ENCODE measurements around the gene RXRB. TPM values are rescaled to one million over a fixed set of nuclear protein-coding genes. Genes with fewer than 3 reads are reported as not detected.
A peak's percentile ranks its signal among the peaks of the same experiment; 100 is the strongest.

RXRB gene
- total and polyA plus RNA-seq, 2 of the 8 experiments (the other 6 are each of a cell fraction or from before 2014, with no cell fraction given): 13.0 to 18.1 TPM

GRCh38 chr6:33213989-33214335 is 13.5 kb upstream of the RXRB start:
- Histone ChIP-seq H3K9ac (replicated peaks in 1 of 4; ENCODE audit: extremely low read depth in 1 of 4, low read depth in 3 of 4, low read length in 3 of 4) (peak overlapping the region in 1 of 4 experiments; percentile 43; a peak in 1 of 7 replicates), H2BK12ac (ENCODE audit: low read depth, low read length) (no peak overlapping the region), H2BK15ac (ENCODE audit: low read length) (no peak overlapping the region), H3K9me3 (ENCODE audit: insufficient read depth in 2 of 2, low read depth in 1 of 2, low read length in 1 of 2) (no peaks in the 10 kb centered on the region), H4K5ac (ENCODE audit: insufficient read length, low read depth, low read length) (no peak overlapping the region), H3K36me3 (ENCODE audit: control insufficient read depth in 2 of 4, insufficient read depth in 4 of 4, low read length in 3 of 4) (peaks cover 2 to 7% (median 4%) of the 10 kb centered on the region in 4 experiments; a peak in 3 of 8 replicates), H2BK5ac (ENCODE audit: low read depth, low read length) (no peak overlapping the region), H3K79me1 (ENCODE audit: low read depth, low read length) (no peaks in the 10 kb centered on the region; the same call in 1 of the 2 replicates), H4K8ac (ENCODE audit: extremely low read depth, insufficient read depth, low read length) (no peak overlapping the region), H3K4me2 (ENCODE audit: insufficient read depth in 1 of 2, low read depth in 2 of 2, low read length in 2 of 2) (peak overlapping the region; percentile 83 to 95), H3K14ac (ENCODE audit: insufficient read length) (no peak overlapping the region), H3K4ac (replicated peaks; ENCODE audit: insufficient read length, low read depth, low read length) (no peak overlapping the region), H3K23me2 (ENCODE audit: low read depth, low read length) (peaks cover 11% of the 10 kb centered on the region; the same call in 1 of the 2 replicates), H2BK120ac (replicated peaks; ENCODE audit: low read depth, low read length) (no peak overlapping the region), H4K20me1 (replicated peaks in 1 of 2; ENCODE audit: control insufficient read depth in 1 of 2, insufficient read depth in 2 of 2, low read length in 2 of 2) (peaks cover 2 to 14% of the 10 kb centered on the region in 2 experiments), H3K27ac (ENCODE audit: low read depth, low read length) (no peak overlapping the region), H3K23ac (ENCODE audit: insufficient read length) (no peak overlapping the region), H3K56ac (replicated peaks; ENCODE audit: insufficient read length, low read depth, low read length) (no peak overlapping the region), H3K4me1 (replicated peaks in 1 of 4; ENCODE audit: control insufficient read depth in 3 of 4, insufficient read depth in 4 of 4, low read length in 3 of 4) (peaks cover 0 to 13% (median 3%) of the 10 kb centered on the region in 4 experiments; a peak in 6 of 7 replicates), H3K4me3 (ENCODE audit: extremely low read depth in 1 of 4, insufficient read depth in 2 of 4, low read depth in 3 of 4, low read length in 4 of 4) (peak overlapping the region in 3 of 4 experiments; percentile 50 to 72 (median 70); a peak in 7 of 8 replicates), H3K18ac (ENCODE audit: extremely low read depth, low read length) (no peak overlapping the region; the same call in 1 of the 2 replicates), H3K79me2 (ENCODE audit: control insufficient read depth in 1 of 2, insufficient read depth in 2 of 2, low read length in 2 of 2) (no peaks in the 10 kb centered on the region), H4K91ac (replicated peaks; ENCODE audit: insufficient read length, low read length) (no peak overlapping the region), H3K27me3 (replicated peaks in 1 of 4; ENCODE audit: control insufficient read depth in 3 of 4, extremely low read depth in 1 of 4, insufficient read depth in 3 of 4, low read length in 3 of 4) (peaks cover 38 to 76% (median 73%) of the 10 kb centered on the region in 4 experiments), H2AFZ (ENCODE audit: low read length) (no peak overlapping the region), H2AK5ac (ENCODE audit: low read depth, low read length) (no peak overlapping the region), H2BK20ac (ENCODE audit: low read length) (no peak overlapping the region)
- FAIRE-seq: no peak
- 26% methylated on average over 8 of the region's 9 CpGs; no CpG with 5 or more reads in 1 of the 2 experiments for WGBS, 2 experiments (ENCODE audit: extremely low coverage in 1 of 2, insufficient coverage in 1 of 2, insufficient read length in 1 of 2, insufficient replicate concordance in 2 of 2, low coverage in 1 of 2, low lambda C conversion rate in 2 of 2, missing lambda C conversion rate in 1 of 2)
- TF ChIP-seq RNF2 (IDR thresholded peaks at IDR 0.05; ENCODE audit: borderline replicate concordance, low read depth, low read length, missing control alignments, poor library complexity, severe bottlenecking) (peak; percentile 0), EZH2 (IDR thresholded peaks at IDR 0.05; ENCODE audit: low read depth, low read length, severe bottlenecking) (peak; percentile 7), RFX5 (IDR thresholded peaks at IDR 0.05; ENCODE audit: borderline replicate concordance, low read depth, low read length) (no peak)
- ChIA-PET CTCF (ENCODE audit: partially characterized antibody) (no interaction called here), POLR2A (ENCODE audit: partially characterized antibody) (no interaction called here)
- DNase-seq (ENCODE audit: low read depth in 1 of 2, low spot score in 2 of 2): no peak

Measured in H1 (cell line).